NT2/D1 (cell line): Measurements from ENCODE around the gene MCM6.

Experiments used
- SUZ12 ChIP-seq: IDR thresholded peaks from 2 replicates; pipeline ENCODE4 v1.6.1; 2011; ENCODE audit not compliant: insufficient read length, insufficient read depth; ENCODE audit errors: extremely low read depth
- YY1 ChIP-seq: IDR thresholded peaks from 2 replicates; pipeline ENCODE4 v1.6.1; 2011; ENCODE audit not compliant: insufficient read length, insufficient read depth

DNA sequence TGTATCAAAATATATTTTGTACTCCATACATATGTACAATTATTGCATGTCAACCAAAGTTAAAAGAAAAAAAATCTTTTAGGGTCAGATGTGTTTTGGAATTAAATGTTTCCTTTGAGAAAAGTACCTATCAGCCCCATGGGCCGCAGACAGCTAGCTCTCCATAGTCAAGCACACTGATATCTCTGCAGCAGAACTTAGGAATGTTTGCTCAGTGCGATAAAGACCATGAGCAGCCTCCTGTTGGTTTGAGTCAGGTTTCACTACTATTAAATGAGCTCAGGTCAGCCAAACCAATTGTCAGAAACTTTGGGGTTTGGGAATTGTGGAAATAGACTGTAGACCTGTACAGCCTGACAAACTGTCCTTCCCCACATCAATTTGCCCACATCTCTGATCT lies 73.0 kb downstream of the MCM6 start:
- TF ChIP-seq SUZ12 = no peak
- TF ChIP-seq YY1 = no peak
